GM12892 (cell line): ENCODE data around the gene MPST. TPM values are rescaled to one million over a fixed set of nuclear protein-coding genes. Genes with fewer than 3 reads are reported as not detected.

Experiments used
- DNase-seq: peaks from one replicate; pipeline ENCODE4 v3.0.0; 2011; ENCODE audit not compliant: insufficient read length
- FAIRE-seq: peaks from 2 replicates; lab custom pipeline; 2011; peaks lifted over from hg19 to GRCh38; lab: Jason Lieb, UNC
- POLR2A ChIP-seq: IDR thresholded peaks from 2 replicates; pipeline ENCODE4 v1.6.1; 2011; ENCODE audit warnings: low read depth, low read length, control low read depth
- POLR2AphosphoS5 ChIP-seq: IDR thresholded peaks from 2 replicates; pipeline ENCODE4 v1.6.1; 2011; ENCODE audit warnings: low read depth, low read length, control low read depth
- TAF1 ChIP-seq: IDR thresholded peaks from 2 replicates; pipeline ENCODE4 v1.6.1; 2011; ENCODE audit warnings: low read depth, mild to moderate bottlenecking, control low read depth, low read length, borderline replicate concordance
- polyA plus RNA-seq: library from polyadenylated mRNA; unstranded; fragments of >200 nt; gene quantifications from one replicate; pipeline ENCODE4 v1.2.1, GENCODE V29; 2012; ENCODE audit warnings: missing spikeins, inconsistent platforms; ENCODE audit not compliant: missing spikeins

The MPST gene
- 8.3 TPM for polyA plus RNA-seq

GRCh38 chr22:37019309-37020191, at the start of gene MPST, which contains the start of gene TST:
Gene MPST, plus strand, starts transcription at chr22:37019742. Its CDS starts 95 bp downstream, at chr22:37019837.
Gene TST, minus strand, starts transcription at chr22:37019447. Its CDS starts 715 bp downstream, at chr22:37018732.
- peak; percentile 69 for DNase-seq
- peak; percentile 49; the same call in 1 of the 2 replicates for TF ChIP-seq TAF1
- no peak for TF ChIP-seq POLR2AphosphoS5
- TF ChIP-seq POLR2A = peak; percentile 45; the same call in 1 of the 2 replicates
- peak; percentile 95 for FAIRE-seq

- FAIRE-seq (no peak), DNase-seq (no peak)
- TF ChIP-seq POLR2A (no peak), TAF1 (no peak), POLR2AphosphoS5 (no peak)
Observed at GRCh38 chr22:36971341-36972125, 48.0 kb upstream of the MPST start.

- DNase-seq (no peak), FAIRE-seq (no peak)
- no peak for TF ChIP-seq TAF1
- TF ChIP-seq POLR2AphosphoS5 = no peak
- no peak for TF ChIP-seq POLR2A
Observed at GRCh38 chr22:36976606-36977005, 42.9 kb upstream of the MPST start.

GRCh38 chr22:36977401-36977861, 42.1 kb upstream of the MPST start:
- TF ChIP-seq TAF1 (no peak), POLR2AphosphoS5 (no peak), POLR2A (no peak)
- FAIRE-seq = peak; percentile 70
- peak; percentile 64 for DNase-seq

- FAIRE-seq (peak; percentile 95), DNase-seq (peak; percentile 87)
- no peak for TF ChIP-seq POLR2AphosphoS5
- no peak for TF ChIP-seq POLR2A
- no peak for TF ChIP-seq TAF1
Observed at GRCh38 chr22:36977947-36978660, 41.4 kb upstream of the MPST start.

GRCh38 chr22:36979016-36979910, 40.3 kb upstream of the MPST start:
- no peak for DNase-seq
- no peak for FAIRE-seq
- no peak for TF ChIP-seq POLR2AphosphoS5
- no peak for TF ChIP-seq TAF1
- TF ChIP-seq POLR2A = no peak

GRCh38 chr22:36981247-36981775, 38.2 kb upstream of the MPST start:
- TF ChIP-seq POLR2A = no peak
- TF ChIP-seq TAF1 = no peak
- TF ChIP-seq POLR2AphosphoS5 = no peak
- no peak for DNase-seq

GRCh38 chr22:36982136-36982535, 37.4 kb upstream of the MPST start:
- no peak for FAIRE-seq
- TF ChIP-seq POLR2AphosphoS5 (no peak), TAF1 (no peak), POLR2A (no peak)
- DNase-seq = no peak

More at GRCh38 chr22:36981247-36981775, 38.2 kb upstream of the MPST start:
- FAIRE-seq = no peak

- FAIRE-seq (no peak), DNase-seq (no peak)
- TF ChIP-seq TAF1 (no peak), POLR2A (no peak)
Observed at GRCh38 chr22:36985211-36985889, 34.2 kb upstream of the MPST start.
